GM23248 (cell line): ENCODE results near the gene MED15. TPM values are rescaled to one million over a fixed set of nuclear protein-coding genes. Genes with fewer than 3 reads are reported as not detected.

Experiments used
- DNase-seq: peaks from one replicate; pipeline ENCODE4 v3.0.0-alpha.2; 2015
- H2AFZ ChIP-seq: fragments of 200-600 bp; sonication (generic); 2 replicates; pipeline ENCODE4 v1.6.1; 2016; ENCODE audit warnings: antibody characterized with exemption
- H3F3A ChIP-seq: fragments of 200-600 bp; sonication (generic); 2 replicates; pipeline ENCODE4 v1.6.1; 2016; ENCODE audit warnings: mild to moderate bottlenecking, antibody characterized with exemption, mixed run types; ENCODE audit not compliant: insufficient read depth
- H3K27ac ChIP-seq: fragments of 200-600 bp; sonication (generic); 2 replicates; pipeline ENCODE4 v1.5.1; 2016; ENCODE audit warnings: mild to moderate bottlenecking
- H3K27me3 ChIP-seq: fragments of 200-600 bp; sonication (generic); replicated peaks from 2 replicates; pipeline ENCODE4 v1.6.1; 2016; ENCODE audit warnings: mild to moderate bottlenecking; ENCODE audit not compliant: insufficient read depth
- H3K36me3 ChIP-seq: fragments of 200-600 bp; sonication (generic); 2 replicates; pipeline ENCODE4 v1.6.1; 2016; ENCODE audit warnings: low read depth, mild to moderate bottlenecking
- H3K4me1 ChIP-seq: fragments of 200-600 bp; sonication (generic); 2 replicates; pipeline ENCODE4 v1.6.1; 2016; ENCODE audit warnings: mild to moderate bottlenecking; ENCODE audit not compliant: insufficient read depth
- H3K4me2 ChIP-seq: fragments of 200-600 bp; sonication (generic); one replicate; pipeline ENCODE4 v1.6.1; 2016; ENCODE audit warnings: mild to moderate bottlenecking; ENCODE audit not compliant: unreplicated experiment
- H3K4me3 ChIP-seq: fragments of 200-600 bp; sonication (generic); 2 replicates; pipeline ENCODE4 v1.5.1; 2016; ENCODE audit warnings: mild to moderate bottlenecking
- H3K79me2 ChIP-seq: fragments of 200-600 bp; sonication (generic); 2 replicates; pipeline ENCODE4 v1.6.1; 2016; ENCODE audit warnings: mild to moderate bottlenecking; ENCODE audit not compliant: insufficient read depth
- H3K9ac ChIP-seq: fragments of 200-600 bp; sonication (generic); 2 replicates; pipeline ENCODE4 v1.6.1; 2016; ENCODE audit warnings: mild to moderate bottlenecking
- H3K9me2 ChIP-seq: fragments of 200-600 bp; sonication (generic); 2 replicates; pipeline ENCODE4 v1.6.1; 2016; ENCODE audit warnings: mixed run types, mild to moderate bottlenecking, moderate library complexity; ENCODE audit not compliant: insufficient read depth
- H3K9me3 ChIP-seq: fragments of 200-600 bp; sonication (generic); one replicate; pipeline ENCODE4 v1.6.1; 2017; ENCODE audit warnings: low read depth
- H4K20me1 ChIP-seq: fragments of 200-600 bp; sonication (generic); 2 replicates; pipeline ENCODE4 v1.6.0; 2016; ENCODE audit not compliant: insufficient read depth
- EZH2 ChIP-seq: fragments of 200-600 bp; sonication (generic); IDR thresholded peaks from 2 replicates; pipeline ENCODE4 v1.6.1; 2018; ENCODE audit warnings: antibody characterized with exemption, mild to moderate bottlenecking; ENCODE audit not compliant: insufficient read depth, poor library complexity, severe bottlenecking
- EZH2phosphoT487 ChIP-seq: fragments of 200-600 bp; sonication (generic); IDR thresholded peaks from 2 replicates; pipeline ENCODE4 v1.6.1; 2018; ENCODE audit warnings: antibody characterized with exemption, moderate library complexity, mild to moderate bottlenecking, low read depth; ENCODE audit not compliant: insufficient read depth
- WGBS, 2 experiments: methylation state at CpG; one replicate each; pipeline ENCODE4 v1.1.6; 2015 to 2017; ENCODE audit warnings: low lambda C conversion rate in 2 of 2, low coverage in 1 of 2; ENCODE audit errors: missing lambda C conversion rate in 2 of 2; 5-methylcytosine and 5-hydroxymethylcytosine counted together
- in situ Hi-C: fragments of 300-500 bp; cut with MboI; formaldehyde crosslinking; loops from 2 replicates; pipeline ENCODE4 v1.15.0; 2020
- polyA plus RNA-seq: library from polyadenylated mRNA; unstranded; fragments of >200 nt; fragmentation: Nextera tagmentation; extraction: Ambion mirVana; gene quantifications from 2 replicates; pipeline ENCODE4 v1.2.1, GENCODE V29; 2016
- total RNA-seq: library from RNA; depleted of rRNA; stranded (reverse); fragments of >200 nt; shearing (Covaris generic); gene quantifications from 2 replicates; pipeline ENCODE4 v1.2.3, GENCODE V29; 2014

Gene MED15
- total and polyA plus RNA-seq, 2 experiments from 2014 or later: 40.2 to 69.7 TPM

- no peak overlapping the region for H3K27ac ChIP-seq
- no peaks in the 10 kb centered on the region for H3K4me1 ChIP-seq
- WGBS, 2 experiments: 82 to 90% methylated on average over 23 of the region's 26 CpGs
- in situ Hi-C loops: no loop called here
- H4K20me1 ChIP-seq: no peaks in the 10 kb centered on the region
- H3K4me2 ChIP-seq: no peak overlapping the region
- TF ChIP-seq EZH2 (no peak), EZH2phosphoT487 (no peak)
- H3F3A ChIP-seq: 0 out of 2 replicates have a peak, but pooled peaks cover 4% of the 10 kb centered on the region
- no peaks in the 10 kb centered on the region for H3K9me2 ChIP-seq
- H3K9ac ChIP-seq: no peak overlapping the region
- H2AFZ ChIP-seq: no peak overlapping the region
- H3K79me2 ChIP-seq: peaks cover 37% of the 10 kb centered on the region
- H3K4me3 ChIP-seq: no peak overlapping the region
- H3K9me3 ChIP-seq: no peaks in the 10 kb centered on the region
- H3K27me3 ChIP-seq: no peaks in the 10 kb centered on the region
- H3K36me3 ChIP-seq: peaks cover 7% of the 10 kb centered on the region; the same call in 1 of the 2 replicates
- DNase-seq: no peak
Observed at GRCh38 chr22:20584872-20585638, 77.6 kb downstream of the MED15 start.

GRCh38 chr22:20585639-20586402, 78.4 kb downstream of the MED15 start:
- no peaks in the 10 kb centered on the region for H4K20me1 ChIP-seq
- 0 out of 2 replicates have a peak, but pooled peaks cover 4% of the 10 kb centered on the region for H3F3A ChIP-seq
- no peak overlapping the region for H3K4me3 ChIP-seq
- H3K9me2 ChIP-seq: no peaks in the 10 kb centered on the region
- H3K4me1 ChIP-seq: no peaks in the 10 kb centered on the region
- no peaks in the 10 kb centered on the region for H3K9me3 ChIP-seq
- no peak for DNase-seq
- H2AFZ ChIP-seq: no peak overlapping the region
- H3K79me2 ChIP-seq: peaks cover 29% of the 10 kb centered on the region
- TF ChIP-seq EZH2phosphoT487 (no peak), EZH2 (no peak)
- no peak overlapping the region for H3K9ac ChIP-seq
- peaks cover 7% of the 10 kb centered on the region; the same call in 1 of the 2 replicates for H3K36me3 ChIP-seq
- 87 to 94% methylated on average over 12 of the region's 12 CpGs for WGBS, 2 experiments
- no peak overlapping the region for H3K4me2 ChIP-seq
- in situ Hi-C loops: no loop called here
- no peak overlapping the region for H3K27ac ChIP-seq
- no peaks in the 10 kb centered on the region for H3K27me3 ChIP-seq

GRCh38 chr22:20586403-20586745, 79.0 kb downstream of the MED15 start:
- no peak overlapping the region for H3K9ac ChIP-seq
- 96 to 98% methylated on average over 21 to 22 of the region's 22 CpGs for WGBS, 2 experiments
- no peak overlapping the region for H3K4me2 ChIP-seq
- H4K20me1 ChIP-seq: no peaks in the 10 kb centered on the region
- no peaks in the 10 kb centered on the region for H3K9me3 ChIP-seq
- no peaks in the 10 kb centered on the region for H3K27me3 ChIP-seq
- H3F3A ChIP-seq: 0 out of 2 replicates have a peak, but pooled peaks cover 4% of the 10 kb centered on the region
- H3K9me2 ChIP-seq: no peaks in the 10 kb centered on the region
- peaks cover 7% of the 10 kb centered on the region; the same call in 1 of the 2 replicates for H3K36me3 ChIP-seq
- TF ChIP-seq EZH2phosphoT487 (no peak), EZH2 (no peak)
- in situ Hi-C loops: no loop called here
- H2AFZ ChIP-seq: no peak overlapping the region
- H3K27ac ChIP-seq: no peak overlapping the region
- no peak for DNase-seq
- H3K4me1 ChIP-seq: no peaks in the 10 kb centered on the region
- peaks cover 24% of the 10 kb centered on the region for H3K79me2 ChIP-seq
- H3K4me3 ChIP-seq: no peak overlapping the region

GRCh38 chr22:20587206-20587958, 80.0 kb downstream of the MED15 start:
- Histone ChIP-seq H3K27me3 (no peaks in the 10 kb centered on the region), H3K79me2 (0 out of 2 replicates have a peak, but pooled peaks cover 15% of the 10 kb centered on the region), H3K9me2 (no peaks in the 10 kb centered on the region), H4K20me1 (no peaks in the 10 kb centered on the region), H2AFZ (no peak overlapping the region), H3K27ac (no peak overlapping the region), H3K9me3 (no peaks in the 10 kb centered on the region), H3K4me3 (no peak overlapping the region), H3F3A (0 out of 2 replicates have a peak, but pooled peaks cover 4% of the 10 kb centered on the region), H3K9ac (no peak overlapping the region), H3K36me3 (peaks cover 7% of the 10 kb centered on the region; the same call in 1 of the 2 replicates), H3K4me1 (no peaks in the 10 kb centered on the region), H3K4me2 (no peak overlapping the region)
- DNase-seq: no peak
- TF ChIP-seq EZH2 (no peak), EZH2phosphoT487 (no peak)
- in situ Hi-C loops: no loop called here
- 88 to 89% methylated on average over 16 to 17 of the region's 17 CpGs for WGBS, 2 experiments
